AG10803 (cell line): ENCODE results near the gene DAW1.
"Not testable (repeated sequence)": the region's sequence is repeated elsewhere in the genome, so short reads cannot be mapped to it uniquely, and the experiment has no call there.

ENCODE experiments used
- DNase-seq: peaks from one replicate; pipeline ENCODE4 v3.0.0; 2010; ENCODE audit warnings: low read depth
- H3K4me3 ChIP-seq: 2 replicates; pipeline ENCODE4 v1.5.1; 2011; ENCODE audit warnings: mild to moderate bottlenecking, low read length, control low read depth
- CTCF ChIP-seq: conservative IDR thresholded peaks from 2 replicates; pipeline ENCODE4 v1.5.1; 2011; ENCODE audit warnings: mild to moderate bottlenecking, low read length, control low read depth, inconsistent platforms

Gene DAW1

GRCh38 chr2:227828477-227828912, 42.9 kb upstream of the DAW1 start:
- H3K4me3 ChIP-seq: no peak overlapping the region
- no peak for DNase-seq
- no peak for TF ChIP-seq CTCF

- no peak for DNase-seq
- H3K4me3 ChIP-seq: no peak overlapping the region
- TF ChIP-seq CTCF: no peak
Measured at GRCh38 chr2:227829337-227829736, 42.1 kb upstream of the DAW1 start.

GRCh38 chr2:227834423-227834822, 37.0 kb upstream of the DAW1 start:
- no peak overlapping the region for H3K4me3 ChIP-seq
- TF ChIP-seq CTCF: no peak
- DNase-seq: no peak

- H3K4me3 ChIP-seq: no peak overlapping the region
- no peak for TF ChIP-seq CTCF
- DNase-seq: no peak
Measured at GRCh38 chr2:227834916-227835650, 36.3 kb upstream of the DAW1 start.

GRCh38 chr2:227839339-227840129, 31.9 kb upstream of the DAW1 start:
- not testable (repeated sequence) for H3K4me3 ChIP-seq, DNase-seq

- DNase-seq: no peak
- no peak overlapping the region for H3K4me3 ChIP-seq
- TF ChIP-seq CTCF: no peak
Measured at GRCh38 chr2:227846831-227847230, 24.6 kb upstream of the DAW1 start.

- H3K4me3 ChIP-seq: no peak overlapping the region
- DNase-seq: no peak
- TF ChIP-seq CTCF: no peak
Measured at GRCh38 chr2:227848146-227848545, 23.3 kb upstream of the DAW1 start.
